HT1080 (cell line): Measurements from ENCODE around the gene STAB2. TPM values are rescaled to one million over a fixed set of nuclear protein-coding genes. Genes with fewer than 3 reads are reported as not detected.
A peak's percentile ranks its signal among the peaks of the same experiment; 100 is the strongest.

Source experiments
- DNase-seq: peaks from one replicate; pipeline ENCODE4 v3.0.0-alpha.2; 2015; ENCODE audit warnings: low read depth
- total RNA-seq: library from RNA; depleted of rRNA; stranded (reverse); fragments of >200 nt; shearing (Covaris generic); gene quantifications from 2 replicates; pipeline ENCODE4 v1.2.3, GENCODE V29; 2014

STAB2 gene
- total RNA-seq, 1 experiment from 2014 or later, result not detected

DNA sequence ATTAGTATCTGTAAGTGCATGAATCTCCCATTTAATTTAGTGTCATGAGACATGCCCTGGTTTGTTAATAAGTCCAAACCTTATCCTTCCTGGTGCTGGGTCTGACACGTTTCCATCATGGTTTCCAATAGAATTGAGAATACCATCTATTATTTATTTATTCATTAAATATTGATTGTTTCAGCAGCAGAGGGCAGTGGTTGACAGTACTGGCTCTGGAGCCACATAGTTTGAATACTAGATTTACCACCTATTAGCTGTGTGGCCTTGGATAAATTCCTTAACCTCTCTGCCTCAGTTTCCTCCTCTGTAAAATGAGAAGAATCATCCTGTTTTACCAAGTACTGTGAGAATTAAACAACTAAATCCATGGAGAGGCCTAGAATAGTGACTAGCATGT is 941 bp upstream of the STAB2 start:
- no peak for DNase-seq

DNA sequence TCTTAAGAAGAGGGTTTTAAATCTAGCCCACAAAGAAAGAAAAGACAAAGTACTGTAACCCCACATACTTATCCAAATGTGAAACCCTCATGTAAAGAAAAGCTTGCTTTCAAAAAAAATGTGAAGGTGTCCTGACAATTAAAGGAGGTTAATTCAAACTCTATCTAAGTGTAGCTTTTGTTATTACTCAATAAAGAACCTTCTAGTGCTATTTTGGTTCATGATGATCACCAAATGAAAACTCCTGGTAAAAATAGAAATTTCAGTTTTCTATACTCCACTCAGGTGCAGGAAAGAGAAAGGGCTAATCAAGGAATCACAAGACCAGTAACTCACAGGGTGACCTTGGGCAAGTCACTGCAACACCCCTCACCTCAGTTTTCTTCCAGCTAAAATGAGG is 1.6 kb downstream of the STAB2 start:
- DNase-seq, result no peak

DNA sequence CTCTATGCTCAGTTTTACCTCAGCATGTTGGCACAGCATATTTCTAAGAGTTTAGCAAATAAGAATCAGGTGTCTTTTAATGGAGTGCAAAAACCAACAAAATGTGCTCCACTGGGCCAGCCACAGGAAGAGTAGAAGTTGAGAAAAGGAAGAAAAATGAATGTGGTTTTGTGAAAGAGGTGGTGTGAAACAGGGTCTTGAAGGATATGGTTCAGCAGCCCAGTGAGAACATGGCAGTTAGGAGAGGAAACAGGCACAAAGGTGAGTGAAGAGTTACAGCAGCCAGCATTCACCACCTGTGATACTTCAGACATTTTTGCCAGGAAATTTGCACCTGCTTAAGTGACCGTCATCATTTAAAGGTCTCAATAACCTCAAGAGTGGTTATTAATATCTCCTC is 2.4 kb downstream of the STAB2 start:
- no peak for DNase-seq

DNA sequence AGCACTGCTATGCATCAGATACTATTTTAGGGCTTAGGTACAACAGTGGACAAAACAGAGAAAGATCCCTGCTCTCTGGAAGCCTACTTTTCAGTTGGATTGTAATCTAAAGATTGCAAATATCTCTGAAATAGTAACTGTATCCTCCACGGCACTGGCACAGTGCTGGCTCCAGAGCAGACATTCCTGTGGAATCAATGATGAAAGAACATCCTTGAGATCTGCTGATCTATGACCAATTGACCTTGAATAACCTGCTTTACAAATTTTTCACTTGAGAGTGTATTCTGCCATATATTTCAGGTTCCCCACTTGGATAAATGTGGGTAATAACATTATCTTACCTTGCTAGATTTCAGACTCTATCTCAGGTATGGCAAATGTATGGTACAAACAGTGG is 3.2 kb downstream of the STAB2 start:
- DNase-seq, result no peak

DNA sequence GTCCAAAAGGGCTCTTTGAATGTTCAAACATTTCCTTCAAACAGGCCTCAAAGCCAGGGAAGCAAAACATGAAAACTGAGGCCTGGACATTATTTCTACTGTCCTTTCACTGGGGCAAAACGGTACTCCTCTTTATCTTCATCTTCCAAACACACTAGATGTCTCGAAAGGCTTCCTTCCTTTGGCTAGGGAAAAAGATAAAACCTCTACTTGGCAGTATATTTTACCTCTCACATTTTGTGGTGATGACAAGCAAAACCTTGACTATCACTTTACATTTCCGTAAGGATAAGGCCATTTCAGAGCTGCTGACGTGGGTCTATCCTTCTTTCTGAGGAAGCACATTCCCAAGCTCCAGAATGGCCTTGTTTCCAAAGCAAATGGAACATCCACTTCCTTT is 9.9 kb downstream of the STAB2 start:
- no peak for DNase-seq

DNA sequence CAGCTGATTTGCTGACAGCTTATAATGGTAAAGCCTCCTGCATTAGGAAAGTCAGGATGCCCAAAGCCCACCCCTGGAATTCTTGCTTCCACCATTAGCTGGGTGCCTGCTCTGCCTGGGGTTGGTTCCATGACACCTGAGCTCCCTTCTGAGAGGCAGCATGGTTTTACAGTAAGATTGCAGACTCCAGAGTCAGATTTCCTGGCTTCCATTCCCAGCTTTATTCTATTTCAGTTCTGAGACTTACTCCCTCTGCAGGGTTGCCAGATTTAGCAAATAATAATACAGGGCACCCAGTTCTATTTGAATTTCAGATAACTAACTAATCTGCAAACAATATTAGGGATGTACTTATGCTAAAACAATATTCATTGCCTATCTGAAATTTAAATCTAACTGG is 12.2 kb downstream of the STAB2 start:
- DNase-seq, result no peak

DNA sequence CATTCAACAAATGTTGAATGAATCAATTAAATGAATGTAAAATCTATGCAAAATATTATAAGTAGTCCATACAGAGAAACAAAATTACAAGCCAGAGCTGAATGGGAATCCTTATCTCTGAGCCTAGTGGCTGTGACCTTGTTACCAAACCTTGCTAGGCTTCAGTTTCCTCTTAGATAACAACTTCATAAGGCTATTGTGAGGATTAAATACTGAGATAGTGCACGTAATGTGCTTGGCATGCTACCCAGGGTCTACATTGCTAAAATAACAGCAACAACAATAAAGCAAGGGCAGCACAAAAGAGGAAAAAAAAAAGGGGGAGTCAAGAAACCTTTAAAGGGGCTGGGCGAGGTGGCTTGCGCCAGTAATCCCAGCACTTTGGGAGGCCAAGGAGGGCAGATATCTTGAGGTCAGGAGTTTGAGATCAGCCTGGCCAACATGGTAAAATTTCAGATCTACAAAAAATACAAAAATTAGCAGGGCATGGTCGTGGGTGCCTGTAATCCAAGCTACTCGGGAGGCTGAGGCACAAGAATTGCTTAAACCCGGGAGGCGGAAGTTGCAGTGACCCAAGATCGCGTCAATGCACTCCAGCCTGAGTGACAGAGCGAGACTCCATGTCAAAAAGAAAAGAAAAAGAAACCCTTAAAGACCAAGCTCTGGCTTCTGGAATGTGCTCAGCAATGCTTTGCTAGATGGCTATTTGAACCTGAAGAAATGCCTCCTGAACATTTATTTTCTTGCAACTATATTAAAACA is 14.1 kb downstream of the STAB2 start:
- no peak for DNase-seq

DNA sequence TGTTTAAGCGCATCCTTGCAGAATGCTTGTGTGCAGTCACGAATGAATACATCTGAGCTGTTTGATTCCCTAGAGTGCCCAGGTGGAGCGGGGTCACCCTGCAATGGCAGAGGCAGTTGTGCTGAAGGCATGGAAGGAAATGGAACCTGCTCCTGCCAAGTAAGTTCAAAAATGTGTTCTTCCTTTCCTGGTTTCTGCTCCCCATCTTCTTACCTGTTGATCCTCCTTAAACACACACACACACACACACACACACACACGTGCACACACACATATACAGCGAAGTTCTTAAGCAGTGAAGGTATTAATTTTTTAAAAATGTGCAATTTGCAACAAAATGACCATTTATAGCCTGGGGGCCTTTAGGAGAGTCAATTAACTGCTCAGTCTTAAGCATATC is 33.3 kb downstream of the STAB2 start:
- no peak for DNase-seq

DNA sequence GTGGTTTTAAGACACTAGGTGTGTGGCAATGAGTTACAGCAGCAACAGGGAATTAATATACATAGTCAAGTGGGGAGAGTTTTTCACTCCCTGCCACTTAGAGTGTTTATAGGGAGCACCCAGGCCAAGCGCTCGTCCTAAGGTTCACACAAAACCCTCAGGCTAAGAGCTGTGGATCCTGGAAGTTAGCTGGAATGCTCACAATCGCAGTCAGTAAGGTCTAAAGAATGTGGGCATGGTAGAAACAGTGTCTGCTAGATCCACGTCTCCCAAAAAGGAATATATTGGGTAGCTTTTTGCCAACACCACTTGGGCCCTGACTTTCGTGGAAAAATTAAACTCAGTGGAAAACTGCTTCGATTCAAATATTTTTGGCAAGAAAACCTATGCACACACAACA is 36.6 kb downstream of the STAB2 start:
- no peak for DNase-seq

DNA sequence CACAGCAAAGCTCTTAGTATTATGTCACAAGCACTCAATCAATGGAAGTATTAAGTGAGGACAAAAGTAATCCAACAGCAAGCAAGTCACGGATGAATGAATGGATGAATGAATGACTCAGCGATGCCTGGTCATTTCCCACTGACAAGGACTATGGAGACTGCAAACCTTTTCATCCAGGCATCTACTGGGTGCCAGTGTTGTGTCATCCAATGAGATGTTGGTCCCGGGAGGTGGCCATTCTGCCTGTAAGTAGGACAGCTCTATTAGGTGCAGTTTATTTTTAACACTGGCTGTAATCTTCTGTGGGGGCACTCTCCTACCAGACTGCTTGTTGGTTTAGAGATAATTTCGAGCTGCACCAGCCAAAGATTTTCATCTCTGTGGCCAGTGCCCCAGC is 39.4 kb downstream of the STAB2 start:
- DNase-seq, result peak; percentile 86

DNA sequence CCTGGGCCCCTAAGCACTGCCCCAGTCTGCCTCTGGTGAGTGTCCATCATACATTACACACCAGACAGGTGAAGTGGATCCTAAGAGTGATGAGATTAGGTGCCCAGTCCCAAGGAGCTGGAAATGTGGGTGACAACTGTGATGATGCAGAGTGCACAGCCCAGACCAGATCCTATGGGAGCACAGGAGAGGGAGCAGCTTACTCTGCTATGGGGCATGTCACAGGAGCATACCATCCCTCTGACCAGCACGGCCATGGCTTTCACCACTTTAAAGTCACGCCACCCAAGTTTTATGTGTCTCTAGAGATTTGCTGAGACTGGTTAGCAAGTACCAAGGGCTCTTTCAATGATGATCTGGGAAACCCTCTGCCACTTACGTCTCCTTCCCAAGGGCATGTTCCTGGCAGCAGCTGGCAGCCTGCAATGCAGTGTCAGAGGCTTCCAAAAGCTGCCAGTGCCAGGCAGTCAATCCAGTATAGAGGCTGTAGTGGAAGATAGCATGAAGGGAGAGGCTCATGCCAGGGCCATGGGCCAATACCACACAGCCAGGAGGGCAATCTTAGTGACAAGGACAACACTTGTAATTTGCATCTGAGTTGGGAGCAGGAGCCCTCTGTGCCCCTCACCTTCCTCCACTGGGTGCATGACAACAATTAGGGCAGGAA is 40.2 kb downstream of the STAB2 start:
- no peak for DNase-seq

DNA sequence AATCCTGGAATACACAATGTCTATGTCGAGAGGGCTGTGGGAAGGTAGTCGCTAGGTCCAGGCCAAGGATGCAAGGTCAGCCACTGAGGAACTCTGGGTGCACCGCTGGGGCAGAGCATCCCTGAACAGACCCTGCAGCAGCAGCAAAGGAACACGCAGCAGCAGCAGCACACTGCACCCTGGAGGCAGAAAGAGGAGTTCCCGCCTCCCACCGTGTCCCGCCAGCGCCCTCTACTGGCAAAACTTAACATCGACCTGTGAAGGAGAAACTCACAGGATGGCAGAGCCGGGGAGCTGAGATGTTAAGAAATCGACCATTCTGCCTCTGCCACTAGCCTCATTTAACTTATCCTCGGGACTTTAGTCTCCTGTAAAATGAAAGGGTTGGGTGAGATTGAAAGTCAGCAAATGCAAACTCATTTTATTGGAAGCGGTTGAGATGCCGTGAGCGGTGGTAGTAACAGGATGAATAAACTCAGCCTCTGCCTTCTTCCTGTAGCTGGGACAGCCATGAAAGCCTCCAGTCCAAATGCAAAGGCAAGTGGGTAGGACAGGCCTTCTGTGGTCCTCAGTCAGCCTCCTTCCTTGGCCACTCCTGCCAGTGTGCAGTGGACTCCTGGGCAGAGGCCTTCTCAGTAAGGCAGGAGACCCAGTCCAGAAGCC is 45.6 kb downstream of the STAB2 start:
- peak; percentile 56 for DNase-seq

DNA sequence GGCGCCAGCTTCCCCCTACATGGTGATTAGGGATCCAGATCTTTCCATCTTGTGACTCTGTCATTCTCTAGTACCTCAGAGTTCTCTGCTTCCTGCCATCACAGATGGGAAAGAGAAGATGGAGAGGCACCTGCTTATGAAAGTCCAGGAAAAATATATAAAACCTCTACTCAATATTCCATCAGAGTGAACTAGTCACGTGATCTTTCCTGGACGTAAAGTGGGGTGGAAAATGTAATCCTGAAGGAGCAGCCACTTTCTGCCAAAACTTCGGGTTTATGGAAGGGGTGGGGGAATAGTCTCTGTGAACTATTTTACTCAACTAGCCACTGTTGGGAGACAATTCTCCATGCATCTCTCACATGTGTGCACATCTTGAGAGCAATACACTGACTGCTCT is 47.7 kb downstream of the STAB2 start:
- DNase-seq, result no peak

DNA sequence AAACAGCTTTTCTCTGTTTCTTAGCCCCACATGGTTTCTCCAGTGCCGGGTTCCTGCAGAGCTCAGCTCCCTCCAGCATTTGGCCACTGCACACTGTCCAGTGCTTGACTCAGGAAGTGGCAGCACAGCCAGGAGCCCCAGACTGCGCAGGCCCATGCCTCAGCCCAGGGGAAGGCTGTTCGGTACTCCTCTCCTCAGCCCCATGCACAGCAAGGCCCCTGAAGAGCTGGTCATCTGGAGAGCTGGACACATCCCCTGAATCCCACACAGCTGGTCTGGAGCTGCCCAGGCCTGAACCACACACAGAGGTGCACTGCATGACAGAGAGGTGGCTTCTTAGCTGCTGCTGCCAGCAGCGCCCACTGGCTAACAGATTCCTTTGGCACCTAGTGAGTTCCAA is 48.3 kb downstream of the STAB2 start:
- no peak for DNase-seq

DNA sequence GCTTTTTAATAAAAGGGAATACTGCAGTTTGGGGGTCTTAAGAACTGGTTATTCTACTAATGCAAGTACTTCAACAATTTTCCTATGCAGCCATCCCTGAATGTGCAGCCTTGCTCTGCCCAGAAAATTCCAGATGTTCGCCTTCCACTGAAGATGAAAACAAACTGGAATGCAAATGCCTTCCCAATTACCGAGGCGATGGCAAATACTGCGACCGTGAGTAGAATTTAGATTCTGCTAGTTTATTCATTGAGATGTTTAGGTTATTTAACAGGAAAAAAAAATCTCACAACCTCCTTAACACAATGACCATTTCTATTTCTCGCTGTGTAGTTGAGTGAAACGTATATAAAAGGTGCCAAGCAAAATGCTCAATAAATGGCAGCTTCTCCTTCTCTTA is 49.9 kb downstream of the STAB2 start:
- DNase-seq, result no peak

DNA sequence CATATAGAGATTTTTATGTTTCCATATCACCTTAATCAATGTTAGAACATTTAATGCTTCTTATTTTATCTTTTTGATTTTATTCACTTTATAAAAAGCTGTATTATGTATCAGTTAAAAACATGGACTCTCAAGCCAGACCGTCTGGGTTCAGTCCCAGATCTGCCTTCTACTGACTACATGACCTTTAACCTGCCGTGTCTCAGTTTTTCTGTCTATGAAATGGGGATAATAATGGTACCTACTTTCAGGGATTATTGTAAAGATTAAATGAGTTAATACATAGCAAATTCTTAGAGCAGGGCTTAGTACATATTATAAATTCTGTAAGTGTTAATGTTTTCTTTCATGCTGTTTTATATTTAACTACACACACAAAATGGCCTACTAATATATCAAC is 50.4 kb downstream of the STAB2 start:
- DNase-seq, result no peak

DNA sequence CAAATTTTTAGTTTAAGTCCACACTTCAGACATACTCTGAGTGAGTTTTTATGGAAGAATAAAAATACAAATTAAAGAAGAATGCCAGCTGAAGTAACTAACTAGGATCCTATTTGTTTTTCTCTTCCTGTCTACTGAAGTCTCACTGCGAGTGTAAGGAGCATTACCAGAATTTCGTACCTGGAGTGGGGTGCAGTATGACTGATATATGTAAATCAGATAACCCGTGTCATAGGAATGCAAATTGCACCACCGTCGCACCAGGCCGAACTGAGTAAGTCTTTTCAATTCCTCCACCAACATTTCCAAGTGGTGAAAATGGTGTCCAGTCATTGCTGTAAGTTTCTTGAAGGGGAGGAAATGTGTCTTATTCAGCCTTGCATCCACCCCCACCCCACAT is 52.9 kb downstream of the STAB2 start:
- DNase-seq, result no peak

DNA sequence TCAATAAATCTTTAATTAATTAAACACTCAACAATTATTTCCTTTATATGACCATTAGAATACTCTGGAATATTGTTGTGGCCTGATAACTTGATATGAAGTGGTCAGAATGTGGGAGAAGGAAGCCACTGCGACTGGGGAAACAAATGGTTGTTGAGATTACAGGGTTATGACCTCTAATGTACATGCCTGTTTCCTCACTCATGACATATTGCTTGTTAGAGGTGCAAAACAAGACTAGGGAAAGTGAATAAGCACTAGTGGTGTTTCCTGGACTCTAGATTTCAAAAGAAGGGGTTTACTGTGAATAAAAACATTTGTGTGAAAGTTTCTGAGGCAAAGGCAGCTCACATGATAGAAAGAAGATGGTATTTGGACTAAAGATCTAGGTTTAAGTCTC is 53.3 kb downstream of the STAB2 start:
- DNase-seq, result no peak

DNA sequence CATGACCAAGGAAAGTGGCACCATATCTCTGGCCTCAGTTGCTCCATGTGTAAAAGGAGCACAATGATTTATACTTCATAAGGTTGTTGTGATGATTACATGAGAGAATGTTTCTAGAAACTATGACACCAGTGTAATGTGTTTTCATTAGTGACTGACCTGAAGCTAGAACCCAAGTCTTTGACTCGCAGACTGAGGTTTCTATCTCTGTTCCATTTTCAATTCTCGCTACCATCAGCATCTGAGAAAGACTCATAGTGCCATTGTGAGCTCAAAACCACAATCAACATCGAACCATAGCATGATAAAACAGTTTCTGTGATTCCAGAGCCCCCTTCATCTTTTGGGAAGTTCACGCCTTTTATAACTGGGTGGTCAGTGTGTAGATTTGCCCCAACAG is 53.8 kb downstream of the STAB2 start:
- no peak for DNase-seq

DNA sequence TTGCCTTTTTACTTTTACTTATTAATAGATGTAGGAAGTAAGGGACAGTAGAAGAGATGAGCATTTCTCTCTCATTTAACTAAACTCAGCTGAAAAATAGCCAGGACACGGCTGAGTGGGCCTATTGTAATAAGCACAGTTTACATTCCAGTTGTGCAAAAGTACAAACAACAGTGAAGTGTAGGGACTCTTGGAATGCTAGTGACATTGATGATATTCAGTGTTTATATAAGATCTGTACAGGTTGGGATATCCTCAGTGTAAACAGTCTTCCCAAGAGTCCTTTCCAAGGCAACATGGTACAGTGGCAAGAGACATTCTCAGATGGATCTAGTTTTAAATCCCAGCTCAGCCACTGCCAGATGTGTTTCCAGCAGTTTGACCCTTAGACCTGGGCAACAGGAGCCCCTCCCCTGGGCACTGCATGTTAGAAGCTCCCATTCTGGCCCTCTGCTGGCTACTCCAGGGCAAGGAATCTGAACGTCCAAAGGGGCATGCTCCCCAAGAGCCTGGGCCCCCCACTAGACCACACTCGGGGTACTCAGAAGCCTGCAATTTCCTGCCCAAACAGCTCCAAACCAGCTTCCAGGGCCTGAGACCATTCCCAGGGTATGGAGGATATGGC is 55.3 kb downstream of the STAB2 start:
- DNase-seq, result no peak

DNA sequence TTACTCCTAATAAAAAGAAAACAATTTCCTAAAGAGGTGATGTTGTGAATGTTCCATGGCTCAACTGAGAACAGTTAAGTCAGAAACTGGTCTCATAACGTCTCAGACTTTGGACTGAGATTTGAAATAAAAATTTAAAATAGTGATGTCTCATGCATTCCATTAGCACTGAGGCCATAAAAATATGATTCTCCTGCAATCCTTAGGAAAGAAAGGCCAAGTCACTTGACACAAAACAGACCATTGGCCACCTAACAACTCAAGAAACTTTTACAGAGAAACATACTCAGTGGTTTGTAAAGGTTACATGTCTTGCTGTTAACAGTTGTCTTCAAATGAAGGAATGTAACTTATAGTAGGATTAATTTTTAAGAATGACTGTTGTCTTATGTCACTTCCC is 58.1 kb downstream of the STAB2 start:
- no peak for DNase-seq

DNA sequence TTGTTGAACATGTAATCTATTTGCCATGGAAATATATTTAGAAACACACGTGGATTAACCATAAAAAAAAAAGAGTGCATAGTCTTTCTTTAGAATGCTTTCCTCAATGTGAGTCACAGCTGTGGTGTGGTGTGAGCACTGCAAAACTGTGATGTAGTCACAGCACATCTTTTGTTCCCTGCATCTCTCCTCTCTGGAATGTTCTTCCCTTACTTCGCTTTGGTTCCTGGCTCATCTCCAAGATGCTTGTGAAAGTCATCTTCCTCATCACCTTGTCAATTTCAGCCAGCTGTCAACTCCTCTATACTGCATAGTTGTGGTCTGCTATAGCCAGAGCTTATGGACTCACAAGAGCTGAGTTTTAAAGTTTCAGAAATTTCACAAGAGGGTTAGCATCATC is 60.2 kb downstream of the STAB2 start:
- DNase-seq, result peak; percentile 97
